ENCODE results near the gene SMAD1.

SMAD1 gene

DNA sequence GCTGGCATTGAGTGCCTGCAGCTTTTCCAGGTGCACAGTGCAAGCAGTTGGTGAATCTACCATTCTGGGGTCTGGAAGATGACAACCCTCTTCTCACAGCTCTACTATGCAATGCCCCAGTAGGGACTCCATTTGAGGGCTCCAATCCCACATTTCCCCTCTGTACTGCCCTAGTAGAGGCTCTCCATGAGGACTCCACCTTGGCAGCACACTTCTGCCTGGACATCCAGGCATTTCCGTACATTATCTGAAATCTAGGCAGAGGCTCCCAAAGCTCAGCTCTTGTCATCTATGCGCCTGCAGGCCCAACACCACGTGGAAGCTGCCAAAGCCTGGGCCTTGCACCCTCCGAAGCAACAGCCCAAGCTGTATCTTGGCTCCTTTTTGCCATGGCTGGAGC lies 8.4 kb upstream of the SMAD1 start:
- no peak for TF ChIP-seq TCF4 (CRISPR knock-in tag; IDR thresholded peaks at IDR 0.05; ENCODE audit: borderline replicate concordance)
- no peak for TF ChIP-seq SNAI2 (CRISPR knock-in tag; IDR thresholded peaks at IDR 0.05)
- no peak for TF ChIP-seq ZC3H10 (CRISPR knock-in tag; IDR thresholded peaks at IDR 0.05)
- TF ChIP-seq BACH2 (CRISPR knock-in tag; IDR thresholded peaks at IDR 0.05; ENCODE audit: borderline replicate concordance), result no peak
- TF ChIP-seq, protein P1, sequence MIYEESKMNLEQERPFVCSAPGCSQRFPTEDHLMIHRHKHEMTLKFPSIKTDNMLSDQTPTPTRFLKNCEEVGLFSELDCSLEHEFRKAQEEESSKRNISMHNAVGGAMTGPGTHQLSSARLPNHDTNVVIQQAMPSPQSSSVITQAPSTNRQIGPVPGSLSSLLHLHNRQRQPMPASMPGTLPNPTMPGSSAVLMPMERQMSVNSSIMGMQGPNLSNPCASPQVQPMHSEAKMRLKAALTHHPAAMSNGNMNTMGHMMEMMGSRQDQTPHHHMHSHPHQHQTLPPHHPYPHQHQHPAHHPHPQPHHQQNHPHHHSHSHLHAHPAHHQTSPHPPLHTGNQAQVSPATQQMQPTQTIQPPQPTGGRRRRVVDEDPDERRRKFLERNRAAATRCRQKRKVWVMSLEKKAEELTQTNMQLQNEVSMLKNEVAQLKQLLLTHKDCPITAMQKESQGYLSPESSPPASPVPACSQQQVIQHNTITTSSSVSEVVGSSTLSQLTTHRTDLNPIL (CRISPR knock-in tag; IDR thresholded peaks at IDR 0.05; ENCODE audit: low read depth), result no peak
- TF ChIP-seq, protein P2, sequence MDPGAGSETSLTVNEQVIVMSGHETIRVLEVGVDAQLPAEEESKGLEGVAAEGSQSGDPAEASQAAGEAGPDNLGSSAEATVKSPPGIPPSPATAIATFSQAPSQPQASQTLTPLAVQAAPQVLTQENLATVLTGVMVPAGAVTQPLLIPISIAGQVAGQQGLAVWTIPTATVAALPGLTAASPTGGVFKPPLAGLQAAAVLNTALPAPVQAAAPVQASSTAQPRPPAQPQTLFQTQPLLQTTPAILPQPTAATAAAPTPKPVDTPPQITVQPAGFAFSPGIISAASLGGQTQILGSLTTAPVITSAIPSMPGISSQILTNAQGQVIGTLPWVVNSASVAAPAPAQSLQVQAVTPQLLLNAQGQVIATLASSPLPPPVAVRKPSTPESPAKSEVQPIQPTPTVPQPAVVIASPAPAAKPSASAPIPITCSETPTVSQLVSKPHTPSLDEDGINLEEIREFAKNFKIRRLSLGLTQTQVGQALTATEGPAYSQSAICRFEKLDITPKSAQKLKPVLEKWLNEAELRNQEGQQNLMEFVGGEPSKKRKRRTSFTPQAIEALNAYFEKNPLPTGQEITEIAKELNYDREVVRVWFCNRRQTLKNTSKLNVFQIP (CRISPR knock-in tag; IDR thresholded peaks at IDR 0.05; ENCODE audit: borderline replicate concordance, low read depth), result no peak
- TF ChIP-seq RARB (CRISPR knock-in tag; IDR thresholded peaks at IDR 0.05), result no peak
- TF ChIP-seq, protein P3, sequence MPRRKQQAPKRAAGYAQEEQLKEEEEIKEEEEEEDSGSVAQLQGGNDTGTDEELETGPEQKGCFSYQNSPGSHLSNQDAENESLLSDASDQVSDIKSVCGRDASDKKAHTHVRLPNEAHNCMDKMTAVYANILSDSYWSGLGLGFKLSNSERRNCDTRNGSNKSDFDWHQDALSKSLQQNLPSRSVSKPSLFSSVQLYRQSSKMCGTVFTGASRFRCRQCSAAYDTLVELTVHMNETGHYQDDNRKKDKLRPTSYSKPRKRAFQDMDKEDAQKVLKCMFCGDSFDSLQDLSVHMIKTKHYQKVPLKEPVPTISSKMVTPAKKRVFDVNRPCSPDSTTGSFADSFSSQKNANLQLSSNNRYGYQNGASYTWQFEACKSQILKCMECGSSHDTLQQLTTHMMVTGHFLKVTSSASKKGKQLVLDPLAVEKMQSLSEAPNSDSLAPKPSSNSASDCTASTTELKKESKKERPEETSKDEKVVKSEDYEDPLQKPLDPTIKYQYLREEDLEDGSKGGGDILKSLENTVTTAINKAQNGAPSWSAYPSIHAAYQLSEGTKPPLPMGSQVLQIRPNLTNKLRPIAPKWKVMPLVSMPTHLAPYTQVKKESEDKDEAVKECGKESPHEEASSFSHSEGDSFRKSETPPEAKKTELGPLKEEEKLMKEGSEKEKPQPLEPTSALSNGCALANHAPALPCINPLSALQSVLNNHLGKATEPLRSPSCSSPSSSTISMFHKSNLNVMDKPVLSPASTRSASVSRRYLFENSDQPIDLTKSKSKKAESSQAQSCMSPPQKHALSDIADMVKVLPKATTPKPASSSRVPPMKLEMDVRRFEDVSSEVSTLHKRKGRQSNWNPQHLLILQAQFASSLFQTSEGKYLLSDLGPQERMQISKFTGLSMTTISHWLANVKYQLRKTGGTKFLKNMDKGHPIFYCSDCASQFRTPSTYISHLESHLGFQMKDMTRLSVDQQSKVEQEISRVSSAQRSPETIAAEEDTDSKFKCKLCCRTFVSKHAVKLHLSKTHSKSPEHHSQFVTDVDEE (CRISPR knock-in tag; IDR thresholded peaks at IDR 0.05), result no peak
- ATAC-seq, result no peak

DNA sequence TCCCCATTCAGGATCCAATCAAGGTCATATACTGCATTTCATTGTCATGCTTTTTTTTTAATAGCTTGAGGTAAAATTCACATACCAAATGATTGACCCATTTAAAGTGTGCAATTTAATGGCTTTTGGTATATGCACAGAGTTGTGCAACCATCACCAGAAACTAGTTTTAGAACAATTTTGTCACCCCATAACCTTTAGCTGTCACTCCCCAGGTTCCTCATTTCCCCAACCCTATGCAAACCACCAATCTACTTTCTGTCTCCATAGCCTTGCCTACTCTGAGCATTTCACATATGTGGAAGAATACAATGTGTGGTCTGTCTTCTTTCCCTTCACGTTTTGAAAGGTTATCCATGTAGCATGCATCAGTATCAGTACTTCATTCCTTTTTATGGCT lies 1.4 kb upstream of the SMAD1 start:
- TF ChIP-seq GLIS3 (CRISPR knock-in tag; IDR thresholded peaks at IDR 0.05) (no peak), ZNF8 (CRISPR knock-in tag; IDR thresholded peaks at IDR 0.05) (no peak), ZNF70 (CRISPR knock-in tag; IDR thresholded peaks at IDR 0.05) (no peak), RARB (CRISPR knock-in tag; IDR thresholded peaks at IDR 0.05) (no peak), ISL1 (CRISPR knock-in tag; IDR thresholded peaks at IDR 0.05) (no peak), CSDC2 (CRISPR knock-in tag; IDR thresholded peaks at IDR 0.05) (no peak), TOX (CRISPR knock-in tag; IDR thresholded peaks at IDR 0.05; ENCODE audit: borderline replicate concordance) (no peak), PPARA (CRISPR knock-in tag; IDR thresholded peaks at IDR 0.05; ENCODE audit: borderline replicate concordance) (no peak), ZNF565 (CRISPR knock-in tag; conservative IDR thresholded peaks at IDR 0.05; ENCODE audit: low read depth) (no peak), ESRRG (CRISPR knock-in tag; IDR thresholded peaks at IDR 0.05) (no peak), ZFP3 (CRISPR knock-in tag; IDR thresholded peaks at IDR 0.05) (no peak), BACH2 (CRISPR knock-in tag; IDR thresholded peaks at IDR 0.05; ENCODE audit: borderline replicate concordance) (no peak), ZFP30 (CRISPR knock-in tag; IDR thresholded peaks at IDR 0.05) (no peak)
- TF ChIP-seq, protein P4, sequence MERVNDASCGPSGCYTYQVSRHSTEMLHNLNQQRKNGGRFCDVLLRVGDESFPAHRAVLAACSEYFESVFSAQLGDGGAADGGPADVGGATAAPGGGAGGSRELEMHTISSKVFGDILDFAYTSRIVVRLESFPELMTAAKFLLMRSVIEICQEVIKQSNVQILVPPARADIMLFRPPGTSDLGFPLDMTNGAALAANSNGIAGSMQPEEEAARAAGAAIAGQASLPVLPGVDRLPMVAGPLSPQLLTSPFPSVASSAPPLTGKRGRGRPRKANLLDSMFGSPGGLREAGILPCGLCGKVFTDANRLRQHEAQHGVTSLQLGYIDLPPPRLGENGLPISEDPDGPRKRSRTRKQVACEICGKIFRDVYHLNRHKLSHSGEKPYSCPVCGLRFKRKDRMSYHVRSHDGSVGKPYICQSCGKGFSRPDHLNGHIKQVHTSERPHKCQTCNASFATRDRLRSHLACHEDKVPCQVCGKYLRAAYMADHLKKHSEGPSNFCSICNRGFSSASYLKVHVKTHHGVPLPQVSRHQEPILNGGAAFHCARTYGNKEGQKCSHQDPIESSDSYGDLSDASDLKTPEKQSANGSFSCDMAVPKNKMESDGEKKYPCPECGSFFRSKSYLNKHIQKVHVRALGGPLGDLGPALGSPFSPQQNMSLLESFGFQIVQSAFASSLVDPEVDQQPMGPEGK (CRISPR knock-in tag; IDR thresholded peaks at IDR 0.05; ENCODE audit: borderline replicate concordance), result no peak
- TF ChIP-seq, protein P2 (CRISPR knock-in tag; IDR thresholded peaks at IDR 0.05; ENCODE audit: borderline replicate concordance, low read depth), result no peak
- TF ChIP-seq, protein P5, sequence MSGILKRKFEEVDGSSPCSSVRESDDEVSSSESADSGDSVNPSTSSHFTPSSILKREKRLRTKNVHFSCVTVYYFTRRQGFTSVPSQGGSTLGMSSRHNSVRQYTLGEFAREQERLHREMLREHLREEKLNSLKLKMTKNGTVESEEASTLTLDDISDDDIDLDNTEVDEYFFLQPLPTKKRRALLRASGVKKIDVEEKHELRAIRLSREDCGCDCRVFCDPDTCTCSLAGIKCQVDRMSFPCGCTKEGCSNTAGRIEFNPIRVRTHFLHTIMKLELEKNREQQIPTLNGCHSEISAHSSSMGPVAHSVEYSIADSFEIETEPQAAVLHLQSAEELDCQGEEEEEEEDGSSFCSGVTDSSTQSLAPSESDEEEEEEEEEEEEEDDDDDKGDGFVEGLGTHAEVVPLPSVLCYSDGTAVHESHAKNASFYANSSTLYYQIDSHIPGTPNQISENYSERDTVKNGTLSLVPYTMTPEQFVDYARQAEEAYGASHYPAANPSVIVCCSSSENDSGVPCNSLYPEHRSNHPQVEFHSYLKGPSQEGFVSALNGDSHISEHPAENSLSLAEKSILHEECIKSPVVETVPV (CRISPR knock-in tag; IDR thresholded peaks at IDR 0.05), result no peak
- TF ChIP-seq, protein P1 (CRISPR knock-in tag; IDR thresholded peaks at IDR 0.05; ENCODE audit: low read depth), result no peak
- ATAC-seq, result no peak
